GM12864 (cell line): ENCODE results near the gene LPP.

Experiments used
- DNase-seq: peaks from one replicate; pipeline ENCODE4 v3.0.0-alpha.2; 2011; ENCODE audit warnings: low read depth
- H3K4me3 ChIP-seq: 2 replicates; pipeline ENCODE4 v1.5.1; 2011; ENCODE audit warnings: mild to moderate bottlenecking, low read depth, low read length, control low read depth
- TF ChIP-seq, protein P1 (sequence below): IDR thresholded peaks from 2 replicates; pipeline ENCODE4 v1.5.1; 2011; ENCODE audit warnings: low read depth, mild to moderate bottlenecking, moderate library complexity, low read length, control low read depth, inconsistent platforms; ENCODE audit errors: missing control alignments

LPP gene

DNA sequence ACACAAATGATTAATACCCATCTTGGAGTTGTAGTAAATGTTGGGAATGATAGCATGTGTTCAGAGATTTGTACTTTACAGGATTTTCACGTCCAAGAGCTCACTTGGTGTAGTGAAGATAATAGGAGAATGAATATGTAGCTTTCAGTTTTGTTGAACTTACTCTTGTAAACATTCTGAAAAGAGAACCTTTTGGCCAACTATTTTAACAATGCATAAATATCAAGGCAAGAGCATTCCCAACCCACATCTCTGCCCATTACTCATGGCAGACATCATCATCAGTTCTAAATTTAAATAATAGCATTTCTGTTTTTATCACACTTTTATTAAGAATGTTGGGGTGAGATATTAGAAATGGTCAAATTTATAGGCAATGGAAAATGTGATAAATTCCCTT lies 552.6 kb downstream of the LPP start:
- no peak overlapping the region for H3K4me3 ChIP-seq
- TF ChIP-seq, protein P1, sequence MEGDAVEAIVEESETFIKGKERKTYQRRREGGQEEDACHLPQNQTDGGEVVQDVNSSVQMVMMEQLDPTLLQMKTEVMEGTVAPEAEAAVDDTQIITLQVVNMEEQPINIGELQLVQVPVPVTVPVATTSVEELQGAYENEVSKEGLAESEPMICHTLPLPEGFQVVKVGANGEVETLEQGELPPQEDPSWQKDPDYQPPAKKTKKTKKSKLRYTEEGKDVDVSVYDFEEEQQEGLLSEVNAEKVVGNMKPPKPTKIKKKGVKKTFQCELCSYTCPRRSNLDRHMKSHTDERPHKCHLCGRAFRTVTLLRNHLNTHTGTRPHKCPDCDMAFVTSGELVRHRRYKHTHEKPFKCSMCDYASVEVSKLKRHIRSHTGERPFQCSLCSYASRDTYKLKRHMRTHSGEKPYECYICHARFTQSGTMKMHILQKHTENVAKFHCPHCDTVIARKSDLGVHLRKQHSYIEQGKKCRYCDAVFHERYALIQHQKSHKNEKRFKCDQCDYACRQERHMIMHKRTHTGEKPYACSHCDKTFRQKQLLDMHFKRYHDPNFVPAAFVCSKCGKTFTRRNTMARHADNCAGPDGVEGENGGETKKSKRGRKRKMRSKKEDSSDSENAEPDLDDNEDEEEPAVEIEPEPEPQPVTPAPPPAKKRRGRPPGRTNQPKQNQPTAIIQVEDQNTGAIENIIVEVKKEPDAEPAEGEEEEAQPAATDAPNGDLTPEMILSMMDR, result no peak
- DNase-seq, result no peak

DNA sequence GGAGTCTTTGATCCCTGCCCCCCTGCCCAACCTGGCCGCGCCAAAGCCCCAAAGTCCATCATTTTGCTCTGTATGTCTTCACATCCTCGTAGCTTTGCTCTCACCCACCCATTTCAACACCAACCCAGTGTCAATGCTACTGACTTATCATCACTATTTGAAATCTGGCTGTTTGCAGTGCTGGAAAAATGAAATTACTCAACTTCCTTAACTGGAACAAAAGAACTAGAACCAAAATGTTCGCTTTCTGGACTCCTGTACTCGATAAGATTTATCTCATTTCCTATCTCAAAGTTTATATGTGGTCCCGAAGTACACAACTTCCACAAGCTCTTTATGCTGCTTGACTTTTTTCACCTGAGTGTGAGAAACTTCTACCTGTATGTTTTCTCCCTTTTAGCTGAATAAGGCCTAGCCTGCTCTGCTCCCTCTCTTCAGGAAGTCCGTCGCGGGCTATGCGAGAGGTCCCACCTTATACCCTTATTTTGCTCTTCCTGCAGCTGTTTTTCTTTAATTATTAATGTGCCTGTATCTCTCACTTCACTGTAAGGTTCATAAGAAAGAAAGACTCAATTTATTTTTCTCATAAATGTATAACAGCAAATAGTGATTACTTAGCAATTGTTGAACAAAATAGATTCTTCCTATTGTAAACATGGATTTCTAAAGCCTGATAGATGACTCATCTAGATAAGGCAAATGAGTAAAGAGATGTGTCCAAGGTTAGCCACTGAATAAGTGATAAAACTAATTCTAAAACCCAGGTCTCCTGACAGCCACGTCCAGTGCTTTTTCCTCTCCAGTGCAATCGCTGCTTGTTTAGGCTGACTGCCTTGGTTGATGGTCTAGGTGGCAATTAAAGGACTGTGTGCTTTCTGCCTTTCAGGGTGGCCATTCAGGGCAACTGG lies 553.7 kb downstream of the LPP start:
- no peak overlapping the region for H3K4me3 ChIP-seq
- TF ChIP-seq, protein P1, result no peak
- DNase-seq, result no peak

DNA sequence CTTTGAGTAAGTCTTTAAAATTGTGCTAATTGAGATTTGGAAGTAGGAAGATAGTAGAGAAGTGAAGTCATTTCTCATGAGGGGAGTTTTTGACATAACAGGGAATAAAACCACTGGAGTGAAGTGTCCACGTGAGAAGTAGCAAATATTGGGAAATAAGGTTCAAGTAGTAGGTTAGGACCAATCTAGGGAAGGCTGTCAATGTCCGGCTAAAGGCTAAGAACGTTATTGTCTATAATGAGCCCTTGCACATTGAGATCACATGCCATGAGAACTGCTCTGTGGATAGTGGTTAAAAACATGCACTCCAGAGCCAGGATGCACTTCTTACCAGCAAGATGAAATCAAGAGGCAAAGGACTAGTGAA lies 557.9 kb downstream of the LPP start:
- H3K4me3 ChIP-seq, result no peak overlapping the region
- TF ChIP-seq, protein P1, result no peak
- DNase-seq, result no peak

DNA sequence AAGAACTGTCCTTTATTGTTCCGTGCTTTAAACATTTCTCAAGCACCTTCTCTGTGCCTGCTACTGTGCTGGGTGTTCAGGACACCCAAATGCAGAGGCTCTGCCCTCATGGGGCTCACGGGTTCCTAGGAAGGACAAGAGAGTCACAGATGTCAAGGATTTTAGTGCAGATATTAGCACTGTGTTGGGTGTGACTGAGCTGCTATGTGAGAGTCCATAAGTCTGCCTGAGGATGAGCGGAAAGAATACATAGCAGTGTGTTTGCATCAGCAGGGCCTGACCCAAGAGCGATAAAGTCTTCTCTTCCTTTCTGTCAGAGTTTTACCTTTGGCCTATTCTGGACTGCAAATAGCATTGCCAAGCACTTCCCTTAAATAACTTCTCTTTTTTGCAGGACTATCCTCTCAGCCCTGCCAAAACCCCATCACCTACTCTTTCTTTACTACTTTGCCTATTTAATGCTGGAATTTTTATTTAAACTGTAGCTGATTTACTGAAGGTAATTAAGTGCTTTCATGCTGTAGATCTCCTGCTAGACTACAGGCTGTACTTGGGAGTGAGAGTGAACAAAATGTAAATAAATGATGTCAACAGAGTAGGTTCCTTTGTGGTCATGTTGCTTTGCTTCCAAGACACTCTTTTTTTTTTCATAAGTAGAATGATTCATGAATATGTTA lies 558.4 kb downstream of the LPP start:
- DNase-seq, result no peak
- TF ChIP-seq, protein P1, result no peak
- no peak overlapping the region for H3K4me3 ChIP-seq

DNA sequence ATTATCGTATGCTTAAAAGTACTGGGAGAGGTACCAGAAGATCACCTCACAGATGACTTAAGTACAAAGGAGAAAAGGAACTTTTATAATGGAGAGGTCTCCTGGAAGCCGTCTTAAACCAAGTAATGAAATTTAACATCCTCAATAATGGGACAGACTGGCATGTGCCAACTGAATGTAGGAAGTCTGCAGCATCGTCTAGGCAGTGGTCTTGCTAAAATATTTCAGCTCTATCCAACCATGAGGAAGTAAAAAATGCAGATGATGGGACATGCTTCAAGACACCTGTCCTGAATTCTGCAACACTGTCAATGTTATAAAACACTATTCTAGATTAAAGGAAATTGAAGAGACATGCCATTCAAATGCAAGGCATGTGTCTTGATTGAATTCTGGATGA lies 559.0 kb downstream of the LPP start:
- no peak for DNase-seq
- no peak overlapping the region for H3K4me3 ChIP-seq
- TF ChIP-seq, protein P1, result no peak

DNA sequence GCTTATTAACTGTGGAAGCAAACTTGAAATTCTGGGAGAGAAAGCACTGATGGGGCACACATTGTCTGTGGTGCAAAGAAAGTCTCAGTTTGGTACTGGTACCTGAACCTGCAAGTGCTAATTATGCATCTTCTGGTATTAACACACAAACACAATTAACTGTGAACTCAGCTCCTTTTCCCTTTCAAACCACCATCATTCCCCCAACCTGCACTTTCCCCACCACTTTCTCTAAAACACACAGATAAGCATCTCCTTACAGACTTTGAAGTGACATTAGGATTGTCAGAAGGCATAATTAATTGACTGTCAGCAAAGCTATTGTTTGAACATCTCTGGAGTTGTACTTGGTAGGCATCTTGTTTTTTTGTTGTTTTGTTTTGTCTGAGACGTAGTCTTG lies 565.6 kb downstream of the LPP start:
- no peak overlapping the region for H3K4me3 ChIP-seq
- no peak for DNase-seq
- TF ChIP-seq, protein P1, result no peak
